Endothelial cell of umbilical vein (primary cell): ENCODE data around the gene MOB2. TPM values are rescaled to one million over a fixed set of nuclear protein-coding genes. Genes with fewer than 3 reads are reported as not detected.

ENCODE experiments used
- BruUV-seq: library from RNA; stranded (reverse); fragments of 400-500 nt; replicated peaks from 2 replicates; lab custom pipeline; 2021; lab: Mats Ljungman, UMichigan
- CTCF ChIA-PET: fragments of 300-600, 350-600 bp; sonication (Branson Sonifier 250); formaldehyde crosslinking; loops from one replicate; lab custom pipeline; 2021; ENCODE audit warnings: antibody characterized with exemption, inconsistent platforms; lab: Charles Lee
- POLR2A ChIA-PET: fragments of 300-600, 350-600 bp; sonication (Branson Sonifier 250); formaldehyde crosslinking; loops from one replicate; lab custom pipeline; 2021; ENCODE audit warnings: antibody characterized with exemption, inconsistent platforms; lab: Charles Lee
- DNase-seq: peaks from one replicate; pipeline ENCODE4 v3.0.0-alpha.2; 2011; ENCODE audit warnings: low read depth, low spot score
- FAIRE-seq: peaks from 2 replicates; lab custom pipeline; 2011; peaks lifted over from hg19 to GRCh38; lab: Jason Lieb, UNC
- H2AFZ ChIP-seq: 2 replicates; pipeline ENCODE4 v1.6.0; 2012; ENCODE audit warnings: low read depth, low read length, control low read depth, inconsistent platforms
- H3K27ac ChIP-seq: 2 replicates; pipeline ENCODE4 v1.5.1; 2011; ENCODE audit warnings: low read depth, mild to moderate bottlenecking, control low read depth, low read length, moderate library complexity; ENCODE audit not compliant: insufficient read depth
- H3K27me3 ChIP-seq, 2 experiments: 2 replicates each; pipeline versions ENCODE4 v1.6.0 to v1.6.1; 2011; ENCODE audit warnings: low read length in 2 of 2, mixed read lengths in 1 of 2; ENCODE audit not compliant: control insufficient read depth in 2 of 2, insufficient read depth in 2 of 2
- H3K36me3 ChIP-seq, 2 experiments: 2 replicates in 1 of 2; 3 replicates in 1 of 2; pipeline ENCODE4 v1.5.1; 2011; ENCODE audit warnings: low read length in 2 of 2, mild to moderate bottlenecking in 1 of 2, moderate library complexity in 1 of 2; ENCODE audit not compliant: control insufficient read depth in 2 of 2, insufficient read depth in 2 of 2; ENCODE audit errors: extremely low read depth in 1 of 2
- H3K4me1 ChIP-seq: 3 replicates; pipeline ENCODE4 v1.5.1; 2011; ENCODE audit warnings: mild to moderate bottlenecking, low read length; ENCODE audit not compliant: control insufficient read depth, insufficient read depth; ENCODE audit errors: extremely low read depth
- H3K4me2 ChIP-seq: 2 replicates; pipeline ENCODE4 v1.6.1; 2011; ENCODE audit warnings: low read length, control low read depth, mixed read lengths; ENCODE audit not compliant: insufficient read depth
- H3K4me3 ChIP-seq, 3 experiments: fragments of 200-600 bp in 1 of 3; sonication (generic), shearing (Covaris generic) in 1 of 3; replicated peaks in 1 of 3; 2 replicates each; pipeline ENCODE4 v1.5.1; 2011 to 2016; ENCODE audit warnings: control low read depth in 3 of 3, low read length in 3 of 3, mild to moderate bottlenecking in 2 of 3, inconsistent platforms in 1 of 3, low read depth in 1 of 3, moderate library complexity in 1 of 3; ENCODE audit not compliant: insufficient read depth in 1 of 3
- H3K79me2 ChIP-seq: 2 replicates; pipeline ENCODE4 v1.6.0; 2012; ENCODE audit warnings: low read length, inconsistent platforms; ENCODE audit not compliant: control insufficient read depth, insufficient read depth
- H3K9ac ChIP-seq: replicated peaks from 2 replicates; pipeline ENCODE3; 2011; ENCODE audit warnings: low read length, control low read depth; ENCODE audit not compliant: insufficient read depth; ENCODE audit errors: extremely low read depth
- H3K9me1 ChIP-seq: replicated peaks from 3 replicates; pipeline ENCODE4 v1.6.0; 2011; ENCODE audit warnings: mild to moderate bottlenecking, low read length; ENCODE audit not compliant: control insufficient read depth, insufficient read depth; ENCODE audit errors: extremely low read depth
- H3K9me3 ChIP-seq: replicated peaks from 2 replicates; pipeline ENCODE4 v1.5.1; 2012; ENCODE audit warnings: low read length, inconsistent platforms; ENCODE audit not compliant: control insufficient read depth, insufficient read depth
- H4K20me1 ChIP-seq: replicated peaks from 2 replicates; pipeline ENCODE3; 2011; ENCODE audit warnings: mild to moderate bottlenecking, low read length; ENCODE audit not compliant: control insufficient read depth, insufficient read depth; ENCODE audit errors: extremely low read depth
- CTCF ChIP-seq, 2 donors: IDR thresholded peaks; 1 replicate in 1 of 2; 2 replicates in 1 of 2; pipeline ENCODE4 v1.5.1; 2011; ENCODE audit warnings: low read length in 2 of 2, mild to moderate bottlenecking in 2 of 2, moderate library complexity in 2 of 2, control low read depth in 1 of 2, inconsistent platforms in 1 of 2, low read depth in 1 of 2; ENCODE audit not compliant: insufficient read depth in 1 of 2; ENCODE audit errors: extremely low read depth in 1 of 2
- EZH2 ChIP-seq: IDR thresholded peaks from 2 replicates; pipeline ENCODE4 v1.6.1; 2012; ENCODE audit warnings: borderline replicate concordance, low read depth, mild to moderate bottlenecking, moderate library complexity, low read length, inconsistent platforms; ENCODE audit not compliant: severe bottlenecking
- FOS ChIP-seq: IDR thresholded peaks from 2 replicates; pipeline ENCODE4 v1.6.1; 2011; ENCODE audit warnings: mild to moderate bottlenecking, low read length, moderate library complexity, borderline replicate concordance; ENCODE audit not compliant: insufficient read depth
- GATA2 ChIP-seq: IDR thresholded peaks from 2 replicates; pipeline ENCODE4 v1.7.0; 2011; ENCODE audit warnings: low read depth, mild to moderate bottlenecking, moderate library complexity, mixed read lengths, low read length; ENCODE audit not compliant: insufficient read length, insufficient read depth
- JUN ChIP-seq: IDR thresholded peaks from 2 replicates; pipeline ENCODE4 v1.6.1; 2011; ENCODE audit warnings: borderline replicate concordance, low read depth; ENCODE audit not compliant: insufficient read length, insufficient read depth
- MAX ChIP-seq: IDR thresholded peaks from 2 replicates; pipeline ENCODE4 v1.6.1; 2011; ENCODE audit not compliant: insufficient read depth, insufficient read length
- MYC ChIP-seq: IDR thresholded peaks from one replicate; pipeline ENCODE4 v1.6.1; 2011; ENCODE audit warnings: mild to moderate bottlenecking, low read depth, low read length
- POLR2A ChIP-seq: IDR thresholded peaks from 2 replicates; pipeline ENCODE4 v1.6.1; 2012; ENCODE audit warnings: low read depth, mild to moderate bottlenecking, control low read depth, low read length
- POLR2AphosphoS5 ChIP-seq: IDR thresholded peaks from 2 replicates; pipeline ENCODE4 v1.6.1; 2012; ENCODE audit warnings: low read depth, mild to moderate bottlenecking, control low read depth, low read length, moderate library complexity; ENCODE audit not compliant: insufficient read depth
- dilution Hi-C: fragments of 300-500 bp; cut with MboI; formaldehyde crosslinking; loops from one replicate; pipeline ENCODE4 v1.15.0; 2019; ENCODE audit warnings: low sequenced_read_pairs; ENCODE audit not compliant: extremely low pct_ligation_motif_present
- intact Hi-C: fragments of 100-400 bp; cut with micrococcal nuclease; formaldehyde crosslinking; loops from one replicate; pipeline ENCODE4 v1.10.0; 2022
- polyA plus RNA-seq, 4 experiments: library from polyadenylated mRNA; depleted of rRNA in 3 of 4; stranded (reverse) in 3 of 4; unstranded in 1 of 4; fragments of >200 nt; gene quantifications; 2 replicates each; pipeline versions ENCODE4 v1.2.1 to v1.2.3, GENCODE V29; 2011 to 2012; ENCODE audit warnings: missing spikeins in 1 of 4
- total RNA-seq: library from RNA; stranded (reverse); gene quantifications from 2 replicates; pipeline ENCODE4 v1.2.3, GENCODE V29; 2021

The MOB2 gene
- total and polyA plus RNA-seq, 2 donors (not counting 3 experiments of a cell fraction or from before 2014, with no cell fraction given), result 38.2 to 50.6 TPM

- Histone ChIP-seq H3K4me2 (no peak overlapping the region), H3K79me2 (no peaks in the 10 kb centered on the region), H3K9me1 (no peaks in the 10 kb centered on the region), H3K9ac (no peak overlapping the region), H4K20me1 (no peaks in the 10 kb centered on the region), H3K27me3 (no peaks in the 10 kb centered on the region), H3K4me1 (no peaks in the 10 kb centered on the region), H3K36me3 (peaks cover 0 to 13% of the 10 kb centered on the region in 2 experiments), H3K27ac (no peak overlapping the region), H2AFZ (no peak overlapping the region), H3K4me3 (no peak overlapping the region), H3K9me3 (no peaks in the 10 kb centered on the region)
- DNase-seq (no peak), FAIRE-seq (no peak)
- no peak for TF ChIP-seq EZH2
- no peak for TF ChIP-seq FOS
- TF ChIP-seq CTCF (IDR thresholded peaks at IDR 0.05; ENCODE audit: extremely low read depth in 1 of 2, insufficient read depth in 1 of 2, low read depth in 1 of 2, low read length in 2 of 2), result no peak
- TF ChIP-seq JUN, result no peak
- no peak for TF ChIP-seq POLR2AphosphoS5
- TF ChIP-seq POLR2A, result no peak
- no peak for TF ChIP-seq GATA2
- no peak for TF ChIP-seq MAX
- no peak for TF ChIP-seq MYC
- ChIA-PET CTCF (interaction anchor here (1.3 kb wide), 1 partner anchor 95 kb away, joined by 4 read pairs; no protein-coding TSS in a partner anchor), POLR2A (no interaction called here)
- intact Hi-C loops (no loop called here), dilution Hi-C loops (no loop called here)
- BruUV-seq, result no TSS peak
These were observed 6.9 kb downstream of the MOB2 start for GRCh38 chr11:1479678-1480118.
